GM12872 (cell line): ENCODE results near the gene RCL1.

Source experiments
- CTCF ChIP-seq: IDR thresholded peaks from 3 replicates; pipeline ENCODE4 v1.5.1; 2011; ENCODE audit warnings: low read depth, mild to moderate bottlenecking, low read length, moderate library complexity; ENCODE audit not compliant: insufficient read depth

Gene RCL1

DNA sequence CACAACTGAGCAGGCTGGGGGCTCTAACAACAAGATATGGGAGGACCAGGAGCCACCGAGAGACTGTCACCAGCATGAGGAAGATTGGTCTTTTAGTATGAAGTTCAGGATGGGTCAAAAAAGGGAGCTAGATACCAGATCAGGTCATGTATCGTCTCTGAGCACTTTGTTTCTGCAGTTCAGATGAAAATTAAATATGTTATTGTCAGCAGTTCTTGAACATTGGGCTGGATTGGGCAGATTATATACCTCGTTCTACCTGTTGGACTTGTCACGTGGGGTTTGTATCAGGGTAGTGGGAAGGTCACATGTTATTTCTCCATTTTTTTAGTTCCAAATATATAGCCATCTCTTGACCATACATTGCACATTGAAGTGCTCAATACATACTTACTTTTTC lies 47.3 kb downstream of the RCL1 start:
- TF ChIP-seq CTCF: no peak

- TF ChIP-seq CTCF: no peak
Measured at GRCh38 chr9:4842213-4842612, 49.5 kb downstream of the RCL1 start.

GRCh38 chr9:4842734-4843133 lies 50.0 kb downstream of the RCL1 start:
- TF ChIP-seq CTCF: no peak

GRCh38 chr9:4844056-4844838 lies 51.5 kb downstream of the RCL1 start:
- TF ChIP-seq CTCF: no peak

DNA sequence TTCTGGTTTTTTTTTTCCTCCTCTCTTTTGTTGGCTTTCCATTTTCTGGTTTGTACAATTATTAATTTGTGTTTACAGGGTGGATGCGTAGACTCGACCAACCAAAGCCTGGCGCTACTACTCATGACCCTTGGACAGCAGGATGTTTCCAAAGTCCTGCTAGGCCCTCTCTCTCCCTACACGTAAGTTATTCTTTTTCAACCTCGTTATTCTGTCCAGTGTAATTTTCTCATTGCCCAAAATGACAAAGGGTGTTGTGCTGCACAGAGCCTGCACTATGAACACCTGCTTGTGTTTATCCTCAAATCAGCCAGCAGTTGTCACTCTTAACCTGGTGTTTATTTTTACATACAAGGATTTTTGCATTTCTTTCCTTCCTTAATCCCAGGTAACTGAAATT lies 56.6 kb downstream of the RCL1 start:
- peak; percentile 46; the same call in 1 of the 3 replicates for TF ChIP-seq CTCF

DNA sequence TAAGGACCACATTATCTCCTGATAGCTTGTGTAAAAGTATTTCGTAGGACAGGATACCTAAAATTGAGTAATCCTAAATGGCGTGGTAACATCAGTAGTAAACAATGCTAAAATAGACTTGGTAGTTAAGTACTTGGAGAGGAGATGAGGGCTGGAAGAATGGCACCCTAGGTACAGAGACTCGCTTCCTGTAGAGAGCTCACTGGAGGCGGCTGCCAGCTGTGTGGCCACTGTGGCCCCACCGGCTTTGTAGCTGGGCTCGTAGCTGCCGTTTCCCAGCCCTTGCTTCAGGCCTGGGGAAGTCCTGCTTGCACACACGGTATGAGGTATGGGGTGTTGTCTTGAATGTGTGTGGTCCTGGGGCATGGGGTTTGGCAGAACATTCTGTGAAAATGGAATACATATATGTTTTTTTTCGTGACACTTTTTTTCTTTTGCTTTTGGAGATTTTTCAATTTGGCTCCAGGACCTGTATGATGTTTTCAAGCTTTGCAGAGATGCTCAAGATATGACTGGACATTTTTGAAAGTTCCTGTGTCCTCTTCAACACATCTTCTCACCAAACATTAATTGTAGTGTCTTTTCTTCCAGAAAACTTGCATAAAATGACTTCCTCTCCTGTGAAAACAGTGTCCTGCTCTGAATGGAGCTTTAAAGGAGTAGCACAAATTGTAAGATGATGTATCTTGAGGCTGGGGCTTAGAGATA lies 58.0 kb downstream of the RCL1 start:
- no peak for TF ChIP-seq CTCF

GRCh38 chr9:4852419-4852818 lies 59.7 kb downstream of the RCL1 start:
- no peak for TF ChIP-seq CTCF
